ENCODE data around the gene SERTAD1.
"Not testable (repeated sequence)": the region's sequence is repeated elsewhere in the genome, so short reads cannot be mapped to it uniquely, and the experiment has no call there.

The SERTAD1 gene

GRCh38 chr19:40410030-40410389, 15.8 kb downstream of the SERTAD1 start:
- peak overlapping the region in 8 of 11 experiments; percentile 69 to 93 (median 88); a peak in 16 of 22 replicates for H3K4me2 ChIP-seq
- peak overlapping the region in 1 of 11 experiments; percentile 15; a peak in 2 of 22 replicates for H3K27ac ChIP-seq
- no peaks in the 10 kb centered on the region for H3K9me3 ChIP-seq (replicated peaks in 1 of 11)
- TF ChIP-seq Cebpa-rat (IDR thresholded peaks at IDR 0.05): no peak
- H3K9ac ChIP-seq: peak overlapping the region in 1 of 11 experiments; percentile 42; a peak in 1 of 22 replicates
- H3K4me3 ChIP-seq: no peak overlapping the region
- no peaks in the 10 kb centered on the region; a peak in 1 of 22 replicates for H3K27me3 ChIP-seq
- peaks cover 40 to 78% (median 73%) of the 10 kb centered on the region in 10 experiments for H3K4me1 ChIP-seq
- no peaks in the 10 kb centered on the region for H4K20me1 ChIP-seq
- H3K36me3 ChIP-seq: no peaks in the 10 kb centered on the region

GRCh38 chr19:40408598-40408925, 17.2 kb downstream of the SERTAD1 start:
- Histone ChIP-seq H3K4me1 (peaks cover 40 to 73% (median 65%) of the 10 kb centered on the region in 10 experiments), H3K4me2 (peak overlapping the region; percentile 20 to 67 (median 46); a peak in 17 of 22 replicates)
- not testable (repeated sequence) for H3K36me3 ChIP-seq; H3K9me3 ChIP-seq (replicated peaks in 1 of 11); H3K4me3 ChIP-seq; H3K27me3 ChIP-seq; H3K9ac ChIP-seq; H4K20me1 ChIP-seq; H3K27ac ChIP-seq

GRCh38 chr19:40407714-40408597, 17.8 kb downstream of the SERTAD1 start:
- H3K27ac ChIP-seq: no peak overlapping the region
- peaks cover 44 to 71% (median 62%) of the 10 kb centered on the region in 10 experiments for H3K4me1 ChIP-seq
- peak overlapping the region; percentile 20 to 67 (median 46); a peak in 20 of 22 replicates for H3K4me2 ChIP-seq
- H3K9ac ChIP-seq: peak overlapping the region in 1 of 11 experiments; percentile 33; a peak in 1 of 22 replicates
- TF ChIP-seq Cebpa-rat (IDR thresholded peaks at IDR 0.05): no peak
- H3K27me3 ChIP-seq: no peaks in the 10 kb centered on the region; a peak in 1 of 22 replicates
- no peaks in the 10 kb centered on the region for H3K36me3 ChIP-seq
- H4K20me1 ChIP-seq: no peaks in the 10 kb centered on the region
- H3K9me3 ChIP-seq (replicated peaks in 1 of 11): no peaks in the 10 kb centered on the region
- no peak overlapping the region for H3K4me3 ChIP-seq

- Histone ChIP-seq H3K36me3 (no peaks in the 10 kb centered on the region), H4K20me1 (no peaks in the 10 kb centered on the region), H3K9ac (peak overlapping the region; percentile 69 to 85 (median 79)), H3K4me1 (peaks cover 12 to 34% (median 30%) of the 10 kb centered on the region in 10 experiments), H3K4me3 (peak overlapping the region; percentile 58 to 76 (median 65)), H3K4me2 (peak overlapping the region; percentile 85 to 97 (median 93)), H3K27ac (peak overlapping the region; percentile 40 to 78 (median 64); a peak in 20 of 22 replicates), H3K9me3 (replicated peaks in 1 of 11) (no peaks in the 10 kb centered on the region), H3K27me3 (no peaks in the 10 kb centered on the region)
- no peak for TF ChIP-seq Cebpa-rat (IDR thresholded peaks at IDR 0.05)
These were observed 22.4 kb downstream of the SERTAD1 start for GRCh38 chr19:40403262-40403984.

GRCh38 chr19:40400559-40400958, 25.2 kb downstream of the SERTAD1 start:
- Histone ChIP-seq H3K9me3 (replicated peaks in 1 of 11) (no peaks in the 10 kb centered on the region), H3K4me1 (peaks cover 4 to 25% (median 20%) of the 10 kb centered on the region in 10 experiments; a peak in 17 of 20 replicates), H3K4me3 (no peak overlapping the region), H3K36me3 (no peaks in the 10 kb centered on the region; a peak in 1 of 22 replicates), H3K27ac (no peak overlapping the region), H3K27me3 (no peaks in the 10 kb centered on the region), H4K20me1 (peaks cover 0 to 18% (median 0%) of the 10 kb centered on the region in 11 experiments; a peak in 2 of 22 replicates), H3K9ac (no peak overlapping the region), H3K4me2 (no peak overlapping the region)
- no peak for TF ChIP-seq Cebpa-rat (IDR thresholded peaks at IDR 0.05)

GRCh38 chr19:40398417-40399131, 27.2 kb downstream of the SERTAD1 start:
- peaks cover 0 to 13% (median 8%) of the 10 kb centered on the region in 10 experiments; a peak in 15 of 20 replicates for H3K4me1 ChIP-seq
- H3K36me3 ChIP-seq: no peaks in the 10 kb centered on the region; a peak in 1 of 22 replicates
- no peaks in the 10 kb centered on the region for H3K9me3 ChIP-seq (replicated peaks in 1 of 11)
- no peak for TF ChIP-seq Cebpa-rat (IDR thresholded peaks at IDR 0.05)
- no peak overlapping the region for H3K9ac ChIP-seq
- peak overlapping the region in 4 of 11 experiments; percentile 13 to 32 (median 16); a peak in 1 of 22 replicates for H3K4me2 ChIP-seq
- no peak overlapping the region for H3K4me3 ChIP-seq
- peaks cover 0 to 31% (median 0%) of the 10 kb centered on the region in 11 experiments; a peak in 2 of 22 replicates for H4K20me1 ChIP-seq
- H3K27me3 ChIP-seq: no peaks in the 10 kb centered on the region
- H3K27ac ChIP-seq: no peak overlapping the region

GRCh38 chr19:40397568-40397906, 28.3 kb downstream of the SERTAD1 start:
- H3K4me3 ChIP-seq: no peak overlapping the region
- no peaks in the 10 kb centered on the region; a peak in 1 of 22 replicates for H3K36me3 ChIP-seq
- no peaks in the 10 kb centered on the region for H3K27me3 ChIP-seq
- TF ChIP-seq Cebpa-rat (IDR thresholded peaks at IDR 0.05): no peak
- peaks cover 0 to 31% (median 0%) of the 10 kb centered on the region in 11 experiments; a peak in 2 of 22 replicates for H4K20me1 ChIP-seq
- H3K4me2 ChIP-seq: no peak overlapping the region
- peaks cover 0 to 8% (median 1%) of the 10 kb centered on the region in 10 experiments; a peak in 10 of 20 replicates for H3K4me1 ChIP-seq
- no peak overlapping the region for H3K27ac ChIP-seq
- no peak overlapping the region for H3K9ac ChIP-seq
- no peaks in the 10 kb centered on the region for H3K9me3 ChIP-seq (replicated peaks in 1 of 11)

GRCh38 chr19:40396886-40397567, 28.8 kb downstream of the SERTAD1 start:
- TF ChIP-seq Cebpa-rat (IDR thresholded peaks at IDR 0.05): no peak
- H3K27ac ChIP-seq: no peak overlapping the region
- H3K4me2 ChIP-seq: no peak overlapping the region
- no peaks in the 10 kb centered on the region for H3K9me3 ChIP-seq (replicated peaks in 1 of 11)
- H4K20me1 ChIP-seq: peaks cover 0 to 31% (median 0%) of the 10 kb centered on the region in 11 experiments; a peak in 2 of 22 replicates
- H3K36me3 ChIP-seq: no peaks in the 10 kb centered on the region; a peak in 1 of 22 replicates
- no peak overlapping the region for H3K4me3 ChIP-seq
- no peak overlapping the region for H3K9ac ChIP-seq
- peaks cover 0 to 13% (median 4%) of the 10 kb centered on the region in 10 experiments; a peak in 8 of 20 replicates for H3K4me1 ChIP-seq
- no peaks in the 10 kb centered on the region for H3K27me3 ChIP-seq
